B cell (primary cell): ENCODE measurements around the gene PCDH9. TPM values are rescaled to one million over a fixed set of nuclear protein-coding genes. Genes with fewer than 3 reads are reported as not detected.

Experiments used
- ATAC-seq: fragments of 200-7000 bp; cut with Tn5 transposase; one replicate; pipeline ENCODE4 v1.10.0; 2021; ENCODE audit warnings: low read depth, mild to moderate bottlenecking, moderate number of reproducible peaks, moderate library complexity
- CTCF ChIA-PET: fragments of 350-600 bp; sonication (Branson Sonifier 250); formaldehyde crosslinking; loops from one replicate; lab custom pipeline; 2021; ENCODE audit warnings: antibody characterized with exemption, inconsistent platforms; lab: Charles Lee
- POLR2A ChIA-PET: fragments of 350-600 bp; sonication (Branson Sonifier 250); formaldehyde crosslinking; loops from one replicate; lab custom pipeline; 2021; ENCODE audit warnings: antibody characterized with exemption; lab: Charles Lee
- DNase-seq: peaks from one replicate; pipeline ENCODE4 v3.0.0; 2013
- H2AFZ ChIP-seq: 2 replicates; pipeline ENCODE4 v1.6.1; 2012; ENCODE audit warnings: mild to moderate bottlenecking, low read depth, low read length; ENCODE audit not compliant: insufficient read depth, poor library complexity, severe bottlenecking
- H3K27ac ChIP-seq, 2 donors: 1 replicate in 1 of 2; 2 replicates in 1 of 2; pipeline ENCODE4 v1.5.1; 2012 to 2013; ENCODE audit warnings: low read length in 2 of 2, mild to moderate bottlenecking in 2 of 2, moderate library complexity in 1 of 2
- H3K27me3 ChIP-seq, 4 experiments: fragments of 200-600 bp in 1 of 4; sonication (generic) in 1 of 4; replicated peaks in 1 of 4; 1 replicate in 2 of 4; 2 replicates in 2 of 4; pipeline versions ENCODE4 v1.6.1 to v1.7.0; 2013 to 2016; ENCODE audit warnings: low read length in 3 of 4, mild to moderate bottlenecking in 2 of 4, mixed read lengths in 1 of 4, moderate library complexity in 1 of 4; ENCODE audit not compliant: insufficient read depth in 4 of 4, control insufficient read depth in 3 of 4; ENCODE audit errors: control extremely low read depth in 1 of 4
- H3K36me3 ChIP-seq, 2 experiments: replicated peaks in 1 of 2; 1 replicate in 1 of 2; 2 replicates in 1 of 2; pipeline versions ENCODE4 v1.6.1 to v1.7.1; 2013; ENCODE audit warnings: low read length in 1 of 2; ENCODE audit not compliant: insufficient read depth in 2 of 2, control insufficient read depth in 1 of 2; ENCODE audit errors: control extremely low read depth in 1 of 2, extremely low read depth in 1 of 2
- H3K4me1 ChIP-seq, 2 donors: fragments of 200-600 bp in 1 of 2; sonication (generic) in 1 of 2; 1 replicate in 1 of 2; 2 replicates in 1 of 2; pipeline versions ENCODE4 v1.5.1 to v1.6.1; 2013 to 2017; ENCODE audit warnings: low read length in 2 of 2; ENCODE audit not compliant: control insufficient read depth in 2 of 2, insufficient read depth in 2 of 2
- H3K4me2 ChIP-seq: replicated peaks from 2 replicates; pipeline ENCODE3; 2012; ENCODE audit warnings: mild to moderate bottlenecking, low read depth, low read length; ENCODE audit not compliant: poor library complexity, severe bottlenecking
- H3K4me3 ChIP-seq, 5 experiments: fragments of 200-600 bp in 1 of 5; sonication (generic) in 1 of 5; 1 replicate in 3 of 5; 2 replicates in 2 of 5; pipeline versions ENCODE4 v1.5.1 to v1.7.0; 2011 to 2016; ENCODE audit warnings: low read length in 4 of 5, mild to moderate bottlenecking in 4 of 5, low read depth in 2 of 5, control low read depth in 1 of 5, moderate library complexity in 1 of 5; ENCODE audit not compliant: insufficient read depth in 1 of 5; ENCODE audit errors: control extremely low read depth in 1 of 5, extremely low read depth in 1 of 5
- H3K79me2 ChIP-seq: fragments of 200-600 bp; sonication (generic); one replicate; pipeline ENCODE4 v1.6.0; 2016; ENCODE audit warnings: low read length; ENCODE audit not compliant: control insufficient read depth, insufficient read depth
- H3K9ac ChIP-seq: fragments of 200-600 bp; sonication (generic); 2 replicates; pipeline ENCODE4 v1.6.1; 2017; ENCODE audit warnings: mild to moderate bottlenecking, low read length, moderate library complexity
- H3K9me3 ChIP-seq, 3 donors: one replicate each; pipeline versions ENCODE4 v1.6.1 to v1.7.1; 2013; ENCODE audit warnings: low read length in 2 of 3; ENCODE audit not compliant: control insufficient read depth in 2 of 3, insufficient read depth in 1 of 3; ENCODE audit errors: control extremely low read depth in 1 of 3
- H4K20me1 ChIP-seq: 2 replicates; pipeline ENCODE4 v1.6.0; 2012; ENCODE audit warnings: mild to moderate bottlenecking, low read length; ENCODE audit not compliant: insufficient read depth, control insufficient read depth, poor library complexity, severe bottlenecking
- H3K27ac Mint-ChIP-seq: one replicate; pipeline ENCODE4 v1.8.0; 2021; ENCODE audit warnings: mixed read lengths
- H3K27me3 Mint-ChIP-seq: one replicate; pipeline ENCODE4 v1.8.0; 2021; ENCODE audit warnings: mixed read lengths
- H3K4me1 Mint-ChIP-seq: one replicate; pipeline ENCODE4 v1.8.0; 2021; ENCODE audit warnings: mixed read lengths
- H3K4me3 Mint-ChIP-seq: one replicate; pipeline ENCODE4 v1.8.0; 2021; ENCODE audit warnings: mixed read lengths
- H3K9me3 Mint-ChIP-seq: one replicate; pipeline ENCODE4 v1.8.0; 2022; ENCODE audit warnings: mixed read lengths; ENCODE audit not compliant: insufficient read depth
- CTCF ChIP-seq: fragments of 200-600 bp; IDR thresholded peaks from one replicate; pipeline ENCODE4 v1.8.0; 2022; ENCODE audit warnings: antibody characterized with exemption, mild to moderate bottlenecking
- EZH2 ChIP-seq: IDR thresholded peaks from 2 replicates; pipeline ENCODE4 v1.6.1; 2012; ENCODE audit warnings: borderline replicate concordance, low read depth, mild to moderate bottlenecking, moderate library complexity, low read length; ENCODE audit not compliant: insufficient read depth, poor library complexity, severe bottlenecking
- whole genome bisulfite sequencing: methylation state at CpG from one replicate; pipeline ENCODE4 v1.1.5; 2013; ENCODE audit warnings: missing lambda C conversion rate; ENCODE audit not compliant: insufficient coverage; 5-methylcytosine and 5-hydroxymethylcytosine counted together
- intact Hi-C: fragments of 100-400 bp; cut with micrococcal nuclease; formaldehyde crosslinking; loops from one replicate; pipeline ENCODE4 v1.10.0; 2022
- polyA plus RNA-seq: library from polyadenylated mRNA; depleted of rRNA; stranded (reverse); fragments of >200 nt; gene quantifications from 2 replicates; pipeline ENCODE4 v1.2.3, GENCODE V29; 2012
- total RNA-seq, 2 donors: library from RNA; stranded (reverse); fragments of 120-200 nt in 1 of 2; gene quantifications; 1 replicate in 1 of 2; 2 replicates in 1 of 2; pipeline versions ENCODE4 v1.2.3 to v1.2.4, GENCODE V29; 2013 to 2022

The PCDH9 gene
- total and polyA plus RNA-seq, 2 donors (not counting 1 experiment from before 2014, with no cell fraction given): 13.1 to 21.8 TPM

DNA sequence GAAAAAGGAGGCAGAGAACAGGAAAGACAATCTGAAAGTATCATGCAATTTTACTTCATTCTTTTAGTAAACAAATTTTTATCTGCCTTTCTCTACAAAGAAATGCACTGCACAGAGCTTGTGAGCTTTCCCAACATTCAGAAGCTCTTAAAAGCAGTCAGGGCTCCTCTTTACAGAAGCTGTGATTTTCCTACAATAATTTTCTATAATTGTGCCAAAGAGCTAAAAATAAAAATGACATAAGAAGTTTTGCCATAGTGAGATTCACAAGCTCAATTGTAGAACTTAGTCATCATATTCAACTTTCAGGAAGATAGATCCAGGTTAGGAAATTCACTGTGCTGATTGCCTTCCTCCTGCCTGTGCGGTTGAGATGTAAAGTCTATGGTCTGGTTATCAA lies 341.4 kb downstream of the PCDH9 start:
- H3K27ac ChIP-seq: no peak overlapping the region
- no peak overlapping the region for H2AFZ ChIP-seq
- no peak overlapping the region for H3K4me3 ChIP-seq
- peaks cover 26 to 32% of the 10 kb centered on the region in 2 donors for H3K4me1 ChIP-seq
- 100% methylated on average over 1 of the region's 1 CpG for WGBS
- H3K9ac ChIP-seq: no peak overlapping the region
- Mint-ChIP-seq H3K27me3 (no peaks in the 10 kb centered on the region), H3K27ac (no peak overlapping the region), H3K4me1 (peaks cover 39% of the 10 kb centered on the region), H3K9me3 (no peaks in the 10 kb centered on the region), H3K4me3 (no peak overlapping the region)
- H3K4me2 ChIP-seq: no peak overlapping the region
- no peaks in the 10 kb centered on the region for H3K79me2 ChIP-seq
- H4K20me1 ChIP-seq: no peaks in the 10 kb centered on the region
- ChIA-PET CTCF (no interaction called here), POLR2A (no interaction called here)
- peaks cover 0 to 2% (median 0%) of the 10 kb centered on the region in 3 donors for H3K9me3 ChIP-seq
- DNase-seq (no peak), ATAC-seq (no peak)
- intact Hi-C loops: no loop called here
- TF ChIP-seq CTCF: no peak
- no peak for TF ChIP-seq EZH2
- no peaks in the 10 kb centered on the region for H3K27me3 ChIP-seq
- H3K36me3 ChIP-seq: no peaks in the 10 kb centered on the region

- peak overlapping the region; percentile 63 for H3K4me3 Mint-ChIP-seq
- Histone ChIP-seq H3K9ac (peak overlapping the region; percentile 10), H3K4me1 (peaks cover 26 to 32% of the 10 kb centered on the region in 2 donors), H3K79me2 (no peaks in the 10 kb centered on the region), H3K27ac (no peak overlapping the region), H3K36me3 (no peaks in the 10 kb centered on the region), H3K9me3 (peaks cover 0 to 2% (median 0%) of the 10 kb centered on the region in 3 donors), H2AFZ (no peak overlapping the region), H3K4me2 (peak overlapping the region; percentile 54), H4K20me1 (no peaks in the 10 kb centered on the region), H3K27me3 (no peaks in the 10 kb centered on the region), H3K4me3 (peak overlapping the region in 3 of 5 experiments; percentile 11 to 16 (median 15))
- H3K9me3 Mint-ChIP-seq: no peaks in the 10 kb centered on the region
- WGBS: no CpG with 5 or more reads among the region's 5 CpGs
- DNase-seq (peak; percentile 66), ATAC-seq (peak; percentile 88)
- peak overlapping the region; percentile 27 for H3K27ac Mint-ChIP-seq
- H3K27me3 Mint-ChIP-seq: no peaks in the 10 kb centered on the region
- H3K4me1 Mint-ChIP-seq: peaks cover 41% of the 10 kb centered on the region
- ChIA-PET POLR2A (interaction anchor here (0.6 kb wide), 1 partner anchor 749 kb away, joined by 3 read pairs; no protein-coding TSS in a partner anchor), CTCF (interaction anchor here (1.3 kb wide), 1 partner anchor 108 kb away, joined by 5 read pairs; no protein-coding TSS in a partner anchor)
- TF ChIP-seq CTCF (no peak), EZH2 (no peak)
- intact Hi-C loops: loop anchor here (2.0 kb wide), 1 partner anchor 56 kb away; no protein-coding TSS in a partner anchor
Measured at GRCh38 chr13:66887088-66887487, 343.0 kb downstream of the PCDH9 start.
